Breast epithelium (tissue), 3 donors: ENCODE data around the gene DOCK9.

ENCODE experiments used
- CTCF ChIP-seq, 3 donors: fragments of 450-650 bp; IDR thresholded peaks; one replicate each; pipeline ENCODE4 v1.5.1; 2016 to 2017; ENCODE audit warnings: antibody characterized with exemption in 3 of 3, mild to moderate bottlenecking in 3 of 3, moderate library complexity in 3 of 3
- POLR2A ChIP-seq: fragments of 450-650 bp; IDR thresholded peaks from one replicate; pipeline ENCODE4 v1.6.1; 2016; ENCODE audit warnings: antibody characterized with exemption, mild to moderate bottlenecking, moderate library complexity

GRCh38 chr13:98827449-98827848 is 150.4 kb downstream of the DOCK9 start:
- TF ChIP-seq POLR2A (no peak), CTCF (IDR thresholded peaks at IDR 0.05) (no peak)
